Caco-2 (cell line): Measurements from ENCODE around the gene CHMP6. TPM values are rescaled to one million over a fixed set of nuclear protein-coding genes. Genes with fewer than 3 reads are reported as not detected.

Experiments
- BruUV-seq: library from RNA; stranded (reverse); fragments of 400-500 nt; replicated peaks from 2 replicates; lab custom pipeline; 2021; lab: Mats Ljungman, UMichigan
- CTCF ChIA-PET: fragments of 300-600 bp; sonication (Branson Sonifier 250); formaldehyde crosslinking; loops from one replicate; lab custom pipeline; 2022; ENCODE audit warnings: antibody characterized with exemption; lab: Charles Lee
- POLR2A ChIA-PET: fragments of 300-600 bp; sonication (Branson Sonifier 250); formaldehyde crosslinking; loops from one replicate; lab custom pipeline; 2022; ENCODE audit warnings: antibody characterized with exemption; lab: Charles Lee
- DNase-seq, 2 experiments: peaks; one replicate each; pipeline versions ENCODE4 v3.0.0 to v3.0.0-alpha.2; 2020 to 2022
- H3K27me3 ChIP-seq: replicated peaks from 2 replicates; pipeline ENCODE4 v1.6.0; 2011; ENCODE audit warnings: low read length; ENCODE audit not compliant: control insufficient read depth, insufficient read depth
- H3K36me3 ChIP-seq: 2 replicates; pipeline ENCODE4 v1.5.1; 2011; ENCODE audit warnings: low read length; ENCODE audit not compliant: control insufficient read depth, insufficient read depth
- H3K4me1 ChIP-seq: fragments of 250-450 bp; sonication (Bioruptor Pico); 2 replicates; pipeline ENCODE4 v1.5.1; 2020; ENCODE audit warnings: mild to moderate bottlenecking
- H3K4me3 ChIP-seq: 2 replicates; pipeline ENCODE4 v1.5.1; 2011; ENCODE audit warnings: low read depth, mild to moderate bottlenecking, control low read depth, low read length
- H3K9me3 ChIP-seq: fragments of 250-450 bp; sonication (Bioruptor Pico); 2 replicates; pipeline ENCODE4 v1.5.1; 2020; ENCODE audit warnings: mild to moderate bottlenecking, moderate library complexity
- H3K27ac Mint-ChIP-seq: one replicate; pipeline ENCODE4 v1.8.0; 2022; ENCODE audit warnings: mixed read lengths; ENCODE audit not compliant: unreplicated experiment
- H3K27me3 Mint-ChIP-seq: one replicate; pipeline ENCODE4 v1.8.0; 2022; ENCODE audit warnings: mixed read lengths; ENCODE audit not compliant: insufficient read depth, unreplicated experiment
- H3K36me3 Mint-ChIP-seq: one replicate; pipeline ENCODE4 v1.8.0; 2022; ENCODE audit warnings: mild to moderate bottlenecking, mixed read lengths; ENCODE audit not compliant: insufficient read depth, unreplicated experiment
- H3K4me1 Mint-ChIP-seq: one replicate; pipeline ENCODE4 v1.8.0; 2022; ENCODE audit warnings: low read depth, mixed read lengths; ENCODE audit not compliant: unreplicated experiment
- H3K4me3 Mint-ChIP-seq: one replicate; pipeline ENCODE4 v1.8.0; 2022; ENCODE audit warnings: mild to moderate bottlenecking, moderate library complexity, mixed read lengths; ENCODE audit not compliant: unreplicated experiment
- H3K9me3 Mint-ChIP-seq: one replicate; pipeline ENCODE4 v1.8.0; 2022; ENCODE audit warnings: mixed read lengths; ENCODE audit not compliant: unreplicated experiment
- CTCF ChIP-seq, 2 experiments: fragments of 200-600 bp in 1 of 2; IDR thresholded peaks; 1 replicate in 1 of 2; 2 replicates in 1 of 2; pipeline versions ENCODE4 v1.5.1 to v1.8.0; 2011 to 2022; ENCODE audit warnings: antibody characterized with exemption in 1 of 2, control low read depth in 1 of 2, inconsistent platforms in 1 of 2, low read depth in 1 of 2, low read length in 1 of 2, mild to moderate bottlenecking in 1 of 2, moderate library complexity in 1 of 2; ENCODE audit not compliant: insufficient read depth in 1 of 2, severe bottlenecking in 1 of 2, unreplicated experiment in 1 of 2
- intact Hi-C: fragments of 100-400 bp; cut with micrococcal nuclease; formaldehyde crosslinking; loops from one replicate; pipeline ENCODE4 v1.10.0; 2022; ENCODE audit not compliant: unreplicated experiment
- total RNA-seq: library from RNA; stranded (reverse); gene quantifications from 2 replicates; pipeline ENCODE4 v1.2.3, GENCODE V29; 2022

CHMP6 gene
- total RNA-seq, 1 experiment from 2014 or later: 23.2 TPM

DNA sequence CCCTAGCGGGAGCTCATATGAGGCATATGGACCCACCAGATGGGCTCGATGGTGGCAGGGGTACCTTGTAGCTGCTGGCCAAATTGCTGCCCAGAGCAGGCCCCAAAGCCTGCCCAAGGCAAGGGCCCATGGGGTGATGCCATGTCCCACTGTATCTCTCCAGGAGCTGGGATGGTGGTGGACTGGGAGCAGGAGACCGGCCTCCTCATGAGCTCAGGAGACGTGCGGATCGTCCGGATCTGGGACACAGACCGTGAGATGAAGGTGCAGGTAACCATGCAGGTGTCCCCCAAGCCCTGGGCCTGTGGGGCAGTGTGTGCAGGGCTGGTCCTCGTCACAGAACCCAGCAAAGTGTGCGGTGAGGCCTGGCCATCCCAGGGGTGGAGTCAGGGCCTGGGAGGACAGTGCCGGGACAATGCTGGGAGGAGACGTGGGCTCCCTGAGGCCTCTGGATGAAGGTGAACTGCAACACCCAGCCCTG, 34.1 kb upstream of the CHMP6 start:
- TF ChIP-seq CTCF (IDR thresholded peaks at IDR 0.05; ENCODE audit: insufficient read depth in 1 of 2, low read depth in 1 of 2, low read length in 1 of 2, severe bottlenecking in 1 of 2, unreplicated experiment in 1 of 2): no peak
- CTCF ChIA-PET: interaction anchor here (0.6 to 1.3 kb wide), 2 partner anchors 13 to 701 kb away, joined by 3 to 4 read pairs; no protein-coding TSS in a partner anchor

GRCh38 chr17:80959330-80960036, 32.2 kb upstream of the CHMP6 start:
- ChIA-PET CTCF (interaction anchor here (0.7 kb wide), 1 partner anchor 11 kb away, joined by 3 read pairs; no protein-coding TSS in a partner anchor), POLR2A (no interaction called here)
- H3K27me3 Mint-ChIP-seq: no peaks in the 10 kb centered on the region
- intact Hi-C loops: no loop called here
- Histone ChIP-seq H3K36me3 (no peaks in the 10 kb centered on the region), H3K27me3 (no peaks in the 10 kb centered on the region), H3K9me3 (no peaks in the 10 kb centered on the region), H3K4me3 (no peak overlapping the region), H3K4me1 (0 out of 2 replicates have a peak, but pooled peaks cover 4% of the 10 kb centered on the region)
- no peak for TF ChIP-seq CTCF (IDR thresholded peaks at IDR 0.05; ENCODE audit: insufficient read depth in 1 of 2, low read depth in 1 of 2, low read length in 1 of 2, severe bottlenecking in 1 of 2, unreplicated experiment in 1 of 2)
- H3K27ac Mint-ChIP-seq: no peak overlapping the region
- DNase-seq: no peak
- no TSS peak for BruUV-seq
- peaks cover 17% of the 10 kb centered on the region for H3K36me3 Mint-ChIP-seq
- H3K9me3 Mint-ChIP-seq: no peaks in the 10 kb centered on the region
- no peaks in the 10 kb centered on the region for H3K4me1 Mint-ChIP-seq
- H3K4me3 Mint-ChIP-seq: no peak overlapping the region

More for the DNA sequence above, 34.1 kb upstream of the CHMP6 start:
- no peaks in the 10 kb centered on the region for H3K27me3 Mint-ChIP-seq
- H3K27me3 ChIP-seq: no peaks in the 10 kb centered on the region
- H3K4me3 ChIP-seq: no peak overlapping the region
- intact Hi-C loops: no loop called here
- POLR2A ChIA-PET: no interaction called here
- peak in 1 of 2 experiments; percentile 26 for DNase-seq
- peaks cover 26% of the 10 kb centered on the region for H3K36me3 Mint-ChIP-seq
- no peaks in the 10 kb centered on the region for H3K9me3 Mint-ChIP-seq
- H3K4me1 Mint-ChIP-seq: no peaks in the 10 kb centered on the region
- no TSS peak for BruUV-seq
- no peak overlapping the region for H3K4me3 Mint-ChIP-seq
- H3K9me3 ChIP-seq: no peaks in the 10 kb centered on the region
- no peaks in the 10 kb centered on the region for H3K36me3 ChIP-seq
- 0 out of 2 replicates have a peak, but pooled peaks cover 4% of the 10 kb centered on the region for H3K4me1 ChIP-seq
- H3K27ac Mint-ChIP-seq: no peak overlapping the region

DNA sequence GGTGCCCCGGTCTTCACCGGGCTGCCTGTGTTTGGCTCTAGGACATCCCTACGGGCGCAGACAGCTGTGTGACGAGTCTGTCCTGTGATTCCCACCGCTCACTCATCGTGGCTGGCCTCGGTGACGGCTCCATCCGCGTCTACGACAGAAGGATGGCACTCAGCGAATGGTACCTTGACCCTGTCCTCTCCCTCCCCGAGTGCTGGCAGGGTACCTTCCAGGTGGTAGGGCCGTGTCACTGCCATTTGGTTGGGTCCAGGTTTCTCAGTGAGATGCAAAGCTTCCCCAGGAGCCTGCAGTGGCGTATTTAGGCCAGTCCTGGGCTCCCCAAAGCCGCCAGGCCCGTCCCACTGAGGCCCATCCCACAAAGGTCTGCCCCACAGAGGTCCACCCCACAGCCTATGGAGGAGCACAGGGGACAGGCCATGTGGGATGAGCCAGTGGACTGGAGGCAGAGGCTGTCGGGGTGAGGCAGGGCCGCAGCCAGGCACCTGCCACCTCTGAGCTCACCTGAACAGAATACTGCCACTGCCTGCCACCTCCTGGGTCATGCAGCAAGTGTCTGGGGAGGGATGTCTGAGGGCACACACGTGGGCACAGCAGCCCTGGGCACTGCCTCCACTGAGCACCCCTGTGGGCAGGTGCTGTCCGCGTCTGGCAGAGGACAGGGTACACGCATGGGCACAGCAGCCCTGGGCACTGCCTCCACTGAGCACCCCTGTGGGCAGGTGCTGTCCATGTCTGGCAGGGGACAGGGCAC, 31.4 kb upstream of the CHMP6 start:
- intact Hi-C loops: no loop called here
- Histone ChIP-seq H3K27me3 (no peaks in the 10 kb centered on the region), H3K4me1 (0 out of 2 replicates have a peak, but pooled peaks cover 4% of the 10 kb centered on the region), H3K36me3 (no peaks in the 10 kb centered on the region), H3K9me3 (no peaks in the 10 kb centered on the region), H3K4me3 (no peak overlapping the region)
- H3K27ac Mint-ChIP-seq: no peak overlapping the region
- H3K9me3 Mint-ChIP-seq: no peaks in the 10 kb centered on the region
- no peak overlapping the region for H3K4me3 Mint-ChIP-seq
- H3K4me1 Mint-ChIP-seq: no peaks in the 10 kb centered on the region
- DNase-seq: no peak
- no peaks in the 10 kb centered on the region for H3K27me3 Mint-ChIP-seq
- ChIA-PET POLR2A (no interaction called here), CTCF (no interaction called here)
- BruUV-seq: no TSS peak
- peaks cover 12% of the 10 kb centered on the region for H3K36me3 Mint-ChIP-seq
- TF ChIP-seq CTCF (IDR thresholded peaks at IDR 0.05; ENCODE audit: insufficient read depth in 1 of 2, low read depth in 1 of 2, low read length in 1 of 2, severe bottlenecking in 1 of 2, unreplicated experiment in 1 of 2): no peak
